Type B pancreatic cell (in vitro differentiated cells): Measurements from ENCODE around the gene PLB1. TPM values are rescaled to one million over a fixed set of nuclear protein-coding genes. Genes with fewer than 3 reads are reported as not detected.

Experiments
- DNase-seq: peaks from one replicate; pipeline ENCODE4 v3.0.0; 2021; ENCODE audit warnings: mixed read lengths; ENCODE audit not compliant: unreplicated experiment; ENCODE audit errors: extremely low spot score
- H3K27ac Mint-ChIP-seq: 2 replicates; pipeline ENCODE4 v1.8.0; 2021; ENCODE audit warnings: mild to moderate bottlenecking, mixed read lengths
- H3K27me3 Mint-ChIP-seq: 2 replicates; pipeline ENCODE4 v1.8.0; 2021; ENCODE audit warnings: mixed read lengths
- H3K36me3 Mint-ChIP-seq: 2 replicates; pipeline ENCODE4 v1.8.0; 2021; ENCODE audit warnings: mixed read lengths
- H3K4me1 Mint-ChIP-seq: one replicate; pipeline ENCODE4 v1.8.0; 2021; ENCODE audit warnings: mixed read lengths; ENCODE audit not compliant: unreplicated experiment
- H3K4me3 Mint-ChIP-seq: 2 replicates; pipeline ENCODE4 v1.8.0; 2021; ENCODE audit warnings: mild to moderate bottlenecking, mixed read lengths
- H3K9me3 Mint-ChIP-seq: 2 replicates; pipeline ENCODE4 v1.8.0; 2021; ENCODE audit warnings: mixed read lengths
- CTCF ChIP-seq: fragments of 200-600 bp; sonication (generic); conservative IDR thresholded peaks from 2 replicates; pipeline ENCODE4 v1.5.0; 2021; ENCODE audit warnings: antibody characterized with exemption, mild to moderate bottlenecking
- total RNA-seq: library from RNA; stranded (reverse); gene quantifications from 2 replicates; pipeline ENCODE4 v1.2.1, GENCODE V29; 2021; ENCODE audit warnings: low replicate concordance

PLB1 gene
- total RNA-seq, 1 donor from 2014 or later: 1.9 TPM

- H3K27me3 Mint-ChIP-seq: no peaks in the 10 kb centered on the region
- DNase-seq: no peak
- no peaks in the 10 kb centered on the region for H3K9me3 Mint-ChIP-seq
- H3K4me3 Mint-ChIP-seq: no peak overlapping the region
- no peaks in the 10 kb centered on the region for H3K4me1 Mint-ChIP-seq
- H3K27ac Mint-ChIP-seq: no peak overlapping the region
- no peaks in the 10 kb centered on the region for H3K36me3 Mint-ChIP-seq
- no peak for TF ChIP-seq CTCF
Observed at GRCh38 chr2:28577791-28578680, 82.2 kb downstream of the PLB1 start.

- no peak overlapping the region for H3K4me3 Mint-ChIP-seq
- TF ChIP-seq CTCF: no peak
- H3K27ac Mint-ChIP-seq: no peak overlapping the region
- DNase-seq: no peak
- H3K4me1 Mint-ChIP-seq: no peaks in the 10 kb centered on the region
- no peaks in the 10 kb centered on the region for H3K27me3 Mint-ChIP-seq
- H3K36me3 Mint-ChIP-seq: no peaks in the 10 kb centered on the region
- no peaks in the 10 kb centered on the region for H3K9me3 Mint-ChIP-seq
Observed at GRCh38 chr2:28578774-28579173, 82.9 kb downstream of the PLB1 start.

- Mint-ChIP-seq H3K27me3 (no peaks in the 10 kb centered on the region), H3K4me3 (no peak overlapping the region), H3K9me3 (no peaks in the 10 kb centered on the region), H3K27ac (peak overlapping the region; percentile 62), H3K4me1 (no peaks in the 10 kb centered on the region), H3K36me3 (no peaks in the 10 kb centered on the region)
- no peak for DNase-seq
- TF ChIP-seq CTCF: no peak
Observed at GRCh38 chr2:28579606-28580005, 83.7 kb downstream of the PLB1 start.

- H3K4me1 Mint-ChIP-seq: no peaks in the 10 kb centered on the region
- no peaks in the 10 kb centered on the region for H3K9me3 Mint-ChIP-seq
- no peak for TF ChIP-seq CTCF
- H3K36me3 Mint-ChIP-seq: no peaks in the 10 kb centered on the region
- no peaks in the 10 kb centered on the region for H3K27me3 Mint-ChIP-seq
- DNase-seq: no peak
- peak overlapping the region; percentile 62 for H3K27ac Mint-ChIP-seq
- H3K4me3 Mint-ChIP-seq: no peak overlapping the region
Observed at GRCh38 chr2:28580078-28580477, 84.2 kb downstream of the PLB1 start.

DNA sequence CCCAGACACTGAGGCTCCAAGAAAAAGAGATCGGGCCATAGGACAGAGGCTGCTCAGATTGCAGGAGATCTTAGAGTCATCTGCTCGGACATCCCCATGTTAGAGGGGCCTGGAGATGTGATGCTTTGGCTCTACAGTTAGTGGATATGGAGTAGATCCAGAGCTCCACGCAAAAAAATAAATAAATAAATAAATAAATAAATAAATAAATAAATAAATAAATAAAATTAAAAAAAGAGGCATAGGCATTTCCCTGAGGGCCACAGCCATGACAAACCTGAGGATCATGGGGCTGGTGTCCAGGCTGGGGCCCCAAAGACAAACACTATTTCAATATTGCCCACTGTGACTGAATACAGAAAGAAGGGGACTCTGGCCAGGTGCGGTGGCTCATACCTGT, 85.5 kb downstream of the PLB1 start:
- H3K27me3 Mint-ChIP-seq: no peaks in the 10 kb centered on the region
- H3K4me1 Mint-ChIP-seq: no peaks in the 10 kb centered on the region
- no peaks in the 10 kb centered on the region for H3K9me3 Mint-ChIP-seq
- H3K27ac Mint-ChIP-seq: no peak overlapping the region
- H3K4me3 Mint-ChIP-seq: no peak overlapping the region
- no peak for DNase-seq
- H3K36me3 Mint-ChIP-seq: no peaks in the 10 kb centered on the region
- no peak for TF ChIP-seq CTCF
